HepG2 (cell line): ENCODE data around the gene GRHL3. TPM values are rescaled to one million over a fixed set of nuclear protein-coding genes. Genes with fewer than 3 reads are reported as not detected.

ENCODE experiments used
- ATAC-seq: fragments of 200-7000 bp; cut with Tn5 transposase; 3 replicates; pipeline ENCODE4 v1.9.1; 2020; ENCODE audit warnings: mild to moderate bottlenecking, moderate library complexity
- BruUV-seq: library from RNA; stranded (reverse); fragments of 400-500 nt; replicated peaks from 2 replicates; lab custom pipeline; 2021; lab: Mats Ljungman, UMichigan
- CTCF ChIA-PET: fragments of 300-600 bp; formaldehyde crosslinking; extraction: SDS; loops from one replicate; lab custom pipeline; 2021; ENCODE audit warnings: low total read pairs, inconsistent platforms, low intra/inter-chr PET ratio; lab: Yijun Ruan, JAX
- POLR2A ChIA-PET: fragments of 350-600 bp; sonication (Branson Sonifier 250); formaldehyde crosslinking; loops from one replicate; lab custom pipeline; 2020; ENCODE audit warnings: antibody characterized with exemption, inconsistent platforms; lab: Yijun Ruan, JAX
- DNase-seq: peaks from one replicate; pipeline ENCODE4 v3.0.0-alpha.2; 2015; ENCODE audit warnings: low spot score
- FAIRE-seq: peaks from 3 replicates; lab custom pipeline; 2011; peaks lifted over from hg19 to GRCh38; lab: Jason Lieb, UNC
- H2AFZ ChIP-seq: one replicate; pipeline ENCODE4 v1.6.1; 2011; ENCODE audit warnings: low read length, inconsistent platforms
- H3K27ac ChIP-seq: fragments of 300-600 bp; 3 replicates; pipeline ENCODE4 v1.8.0; 2011; ENCODE audit warnings: mixed run types, mild to moderate bottlenecking, mixed read lengths, low read length, inconsistent platforms; ENCODE audit not compliant: insufficient read depth; ENCODE audit errors: extremely low read length
- H3K27me3 ChIP-seq, 2 experiments: fragments of 200-600 bp in 1 of 2; 2 replicates in 1 of 2; 3 replicates in 1 of 2; pipeline versions ENCODE4 v1.6.0 to v1.8.0; 2011; ENCODE audit warnings: low read length in 2 of 2, mild to moderate bottlenecking in 2 of 2, moderate library complexity in 2 of 2, inconsistent platforms in 1 of 2; ENCODE audit not compliant: insufficient read depth in 2 of 2, control insufficient read depth in 1 of 2
- H3K36me3 ChIP-seq, 2 experiments: fragments of 200-600 bp in 1 of 2; replicated peaks in 1 of 2; 2 replicates in 1 of 2; 3 replicates in 1 of 2; pipeline versions ENCODE4 v1.5.1 to v1.8.0; 2011; ENCODE audit warnings: low read length in 2 of 2, inconsistent platforms in 1 of 2; ENCODE audit not compliant: insufficient read depth in 2 of 2, control insufficient read depth in 1 of 2
- H3K4me1 ChIP-seq: 2 replicates; pipeline ENCODE4 v1.5.1; 2012; ENCODE audit warnings: low read length, inconsistent platforms; ENCODE audit not compliant: insufficient read depth
- H3K4me2 ChIP-seq: 2 replicates; pipeline ENCODE4 v1.6.0; 2011; ENCODE audit warnings: low read depth, low read length, inconsistent platforms
- H3K4me3 ChIP-seq, 3 experiments: fragments of 200-600 bp in 1 of 3; sonication (generic), shearing (Covaris generic) in 1 of 3; replicated peaks in 1 of 3; 2 replicates each; pipeline ENCODE4 v1.5.1; 2011 to 2016; ENCODE audit warnings: low read length in 3 of 3, inconsistent platforms in 2 of 3, low read depth in 2 of 3, mild to moderate bottlenecking in 2 of 3, control low read depth in 1 of 3, mixed read lengths in 1 of 3; ENCODE audit not compliant: insufficient read depth in 1 of 3
- H3K79me2 ChIP-seq: one replicate; pipeline ENCODE4 v1.6.1; 2011; ENCODE audit warnings: low read length, inconsistent platforms; ENCODE audit not compliant: insufficient read depth
- H3K9ac ChIP-seq: 2 replicates; pipeline ENCODE4 v1.6.0; 2011; ENCODE audit warnings: mild to moderate bottlenecking, low read depth, low read length, inconsistent platforms; ENCODE audit not compliant: insufficient read depth
- H3K9me3 ChIP-seq: 2 replicates; pipeline ENCODE4 v1.5.1; 2012; ENCODE audit warnings: mild to moderate bottlenecking, low read length
- H4K20me1 ChIP-seq: 2 replicates; pipeline ENCODE4 v1.6.0; 2011; ENCODE audit warnings: inconsistent platforms, mild to moderate bottlenecking, low read length, moderate library complexity; ENCODE audit not compliant: insufficient read depth
- AFF4 ChIP-seq: sonication (generic); formaldehyde crosslinking; IDR thresholded peaks from 2 replicates; pipeline ENCODE4 v1.4.0; 2020; ENCODE audit warnings: missing genetic modification reagents
- EP300 ChIP-seq, 3 experiments: sonication (generic) in 1 of 3; formaldehyde crosslinking in 1 of 3; IDR thresholded peaks; 2 replicates each; pipeline versions ENCODE4 v1.5.1 to v1.6.1; 2011 to 2020; ENCODE audit warnings: low read depth in 2 of 3, low read length in 2 of 3, borderline replicate concordance in 1 of 3, improper control_type of control experiment in 1 of 3, mild to moderate bottlenecking in 1 of 3, missing genetic modification reagents in 1 of 3, moderate library complexity in 1 of 3
- HNRNPLL ChIP-seq: fragments of 200-400 bp; formaldehyde crosslinking; IDR thresholded peaks from 2 replicates; pipeline ENCODE4 v1.6.1; 2017; ENCODE audit warnings: mild to moderate bottlenecking, low read depth, low read length; ENCODE audit not compliant: poor library complexity, severe bottlenecking
- MXI1 ChIP-seq: IDR thresholded peaks from 3 replicates; pipeline ENCODE4 v1.6.1; 2012; ENCODE audit warnings: low read depth, low read length, inconsistent platforms, borderline replicate concordance
- PRPF4 ChIP-seq: fragments of 200-400 bp; formaldehyde crosslinking; IDR thresholded peaks from 2 replicates; pipeline ENCODE4 v1.6.1; 2016; ENCODE audit warnings: low read length, low read depth; ENCODE audit not compliant: poor library complexity, severe bottlenecking
- RBAK ChIP-seq: sonication (generic); formaldehyde crosslinking; IDR thresholded peaks from 2 replicates; pipeline ENCODE4 v1.5.1; 2020; ENCODE audit warnings: mild to moderate bottlenecking, missing genetic modification reagents
- SP2 ChIP-seq: sonication (generic); formaldehyde crosslinking; IDR thresholded peaks from 2 replicates; pipeline ENCODE4 v1.5.1; 2020; ENCODE audit warnings: mild to moderate bottlenecking, missing genetic modification reagents
- SSRP1 ChIP-seq: IDR thresholded peaks from 2 replicates; pipeline ENCODE4 v1.6.1; 2016; ENCODE audit warnings: control low read depth
- TFE3 ChIP-seq: IDR thresholded peaks from 2 replicates; pipeline ENCODE4 v1.6.1; 2016
- TSC22D2 ChIP-seq: sonication (generic); formaldehyde crosslinking; IDR thresholded peaks from 2 replicates; pipeline ENCODE4 v1.5.1; 2020; ENCODE audit warnings: missing genetic modification reagents, mild to moderate bottlenecking, borderline replicate concordance
- U2AF1 ChIP-seq: fragments of 200-400 bp; formaldehyde crosslinking; optimal IDR thresholded peaks from 2 replicates; pipeline ENCODE3; 2017; ENCODE audit warnings: mild to moderate bottlenecking, low read depth, low read length
- ZBTB10 ChIP-seq: sonication (generic); formaldehyde crosslinking; IDR thresholded peaks from 2 replicates; pipeline ENCODE4 v1.4.0; 2020; ENCODE audit warnings: missing genetic modification reagents, borderline replicate concordance
- ZFYVE20 ChIP-seq: sonication (generic); formaldehyde crosslinking; IDR thresholded peaks from 2 replicates; pipeline ENCODE4 v1.8.0; 2023; ENCODE audit warnings: low read depth, mild to moderate bottlenecking, moderate library complexity, missing genetic modification reagents, borderline replicate concordance
- ZNF674 ChIP-seq: sonication (generic); formaldehyde crosslinking; IDR thresholded peaks from 2 replicates; pipeline ENCODE4 v1.5.0; 2020; ENCODE audit warnings: low read depth, mild to moderate bottlenecking, missing genetic modification reagents
- ZNF768 ChIP-seq: sonication (generic); formaldehyde crosslinking; IDR thresholded peaks from 2 replicates; pipeline ENCODE4 v1.4.0; 2020; ENCODE audit warnings: missing genetic modification reagents
- WGBS: methylation state at CpG from one replicate; pipeline ENCODE4 v1.1.6; 2017; ENCODE audit warnings: low lambda C conversion rate; 5-methylcytosine and 5-hydroxymethylcytosine counted together
- in situ Hi-C: cut with HindIII; loops from 2 replicates; pipeline ENCODE4 v1.10.0; 2017; ENCODE audit warnings: low pct_unique_long_range_greater_than_20kb; ENCODE audit not compliant: extremely low pct_ligation_motif_present
- intact Hi-C: fragments of 100-400 bp; cut with micrococcal nuclease; formaldehyde crosslinking; loops from one replicate; pipeline ENCODE4 v1.10.0; 2022; ENCODE audit not compliant: unreplicated experiment
- polyA plus RNA-seq, 8 experiments: library from polyadenylated mRNA; depleted of rRNA in 3 of 8; stranded (reverse) in 7 of 8; unstranded in 1 of 8; fragments of >200 nt; fragmentation: Illumina TruSeq in 4 of 8; extraction: Trizol in 4 of 8; gene quantifications; 2 replicates each; pipeline versions ENCODE4 v1.2.1 to v1.2.3, GENCODE V29; 2011 to 2016; ENCODE audit warnings: low read depth in 4 of 8, missing spikeins in 1 of 8, mixed read lengths in 1 of 8; ENCODE audit not compliant: insufficient read depth in 1 of 8
- total RNA-seq, 5 experiments: library from RNA; depleted of rRNA; stranded (reverse); fragments of >200 nt; fragmentation: Illumina TruSeq; extraction: Trizol; gene quantifications; 2 replicates each; pipeline ENCODE4 v1.2.3, GENCODE V29; 2016; ENCODE audit warnings: low read depth in 1 of 5

The GRHL3 gene
- total and polyA plus RNA-seq, 2 of the 13 experiments (the other 11 are each of a cell fraction or from before 2014, with no cell fraction given) = not detected

DNA sequence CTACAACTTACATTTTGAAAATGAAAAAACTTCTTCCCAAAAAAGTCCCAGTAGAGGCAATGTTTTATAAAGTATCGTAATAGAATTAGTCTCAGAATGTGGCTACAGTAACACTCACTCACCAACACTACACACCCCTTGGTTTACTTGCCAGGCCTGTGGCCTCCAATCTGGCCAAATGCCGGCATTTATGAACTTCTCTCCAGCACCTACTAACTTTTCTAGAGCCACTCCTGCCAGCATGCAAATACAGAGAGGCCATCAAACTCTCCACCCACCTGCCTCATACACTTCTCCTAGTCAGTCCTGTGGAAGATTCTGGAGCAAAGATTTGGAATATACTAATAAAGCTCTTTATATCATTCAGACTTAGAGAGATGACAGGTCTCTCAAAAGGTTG lies 62.1 kb downstream of the GRHL3 start (continued):
- TF ChIP-seq SP2 (no peak), TSC22D2 (CRISPR knock-in tag) (no peak), ZNF674 (CRISPR knock-in tag) (no peak), TFE3 (no peak), RBAK (CRISPR knock-in tag) (no peak), ZFYVE20 (CRISPR knock-in tag) (no peak), SSRP1 (CRISPR knock-in tag) (no peak)

DNA sequence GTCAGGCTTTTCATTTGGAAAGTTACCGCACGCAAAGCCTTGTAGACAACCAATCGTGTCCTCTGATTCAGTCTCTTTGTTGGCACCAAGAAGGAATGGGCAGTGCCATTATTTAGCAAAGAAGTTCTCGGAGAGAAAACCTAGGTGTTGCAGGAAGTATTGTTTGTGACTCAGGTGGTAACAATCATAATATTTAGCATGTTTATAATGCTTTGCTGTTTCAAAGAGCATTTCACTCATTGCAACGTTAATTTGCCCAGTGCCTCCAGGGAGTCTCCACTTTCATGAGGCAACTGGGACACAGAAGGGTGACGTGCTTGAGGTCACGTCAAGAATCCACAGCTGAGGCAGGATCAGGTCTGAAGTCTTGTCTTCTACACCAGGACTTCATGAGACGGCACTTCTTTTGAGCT lies 63.0 kb downstream of the GRHL3 start:
- no peaks in the 10 kb centered on the region for H3K79me2 ChIP-seq
- H2AFZ ChIP-seq = no peak overlapping the region
- H4K20me1 ChIP-seq = no peaks in the 10 kb centered on the region
- no peak overlapping the region for H3K4me2 ChIP-seq
- CTCF ChIA-PET = no interaction called here
- H3K4me1 ChIP-seq = peaks cover 9% of the 10 kb centered on the region; the same call in 1 of the 2 replicates
- 91% methylated on average over 5 of the region's 8 CpGs for whole genome bisulfite sequencing
- H3K27me3 ChIP-seq = no peaks in the 10 kb centered on the region
- intact Hi-C loops (loop anchor here (10.0 kb wide), 1 partner anchor 1017 kb away; the partner anchor contains the start of gene ZNF436), in situ Hi-C loops (no loop called here)
- ATAC-seq = no peak
- no peak overlapping the region for H3K27ac ChIP-seq
- H3K4me3 ChIP-seq = no peak overlapping the region
- no TSS peak for BruUV-seq
- no peaks in the 10 kb centered on the region for H3K9me3 ChIP-seq
- no peak for DNase-seq
- H3K36me3 ChIP-seq = no peaks in the 10 kb centered on the region
- POLR2A ChIA-PET = no interaction called here
- no peak overlapping the region for H3K9ac ChIP-seq
- FAIRE-seq = no peak
- no peak for TF ChIP-seq PRPF4
- TF ChIP-seq HNRNPLL = no peak
- no peak for TF ChIP-seq EP300 (IDR thresholded peaks at IDR 0.05; ENCODE audit: low read depth in 2 of 2, low read length in 2 of 2)
- TF ChIP-seq EP300 (CRISPR knock-in tag; IDR thresholded peaks at IDR 0.05; ENCODE audit: borderline replicate concordance) = no peak
- TF ChIP-seq ZNF768 (CRISPR knock-in tag) = no peak
- no peak for TF ChIP-seq AFF4
- no peak for TF ChIP-seq MXI1
- TF ChIP-seq U2AF1 = no peak
- TF ChIP-seq ZBTB10 (CRISPR knock-in tag) = no peak
